Stimulated activated CD8-positive, alpha-beta memory T cell treated with anti-CD3 and anti-CD28 coated beads, Interleukin-12 subunit alpha, Interleukin-12 subunit beta, amount 100 ng/mL, for 1 hour (primary cell): ENCODE measurements around the gene SMARCC1.
A peak's percentile ranks its signal among the peaks of the same experiment; 100 is the strongest.

Experiments
- DNase-seq: peaks from one replicate; pipeline ENCODE4 v3.0.0-alpha.2; 2020; ENCODE audit warnings: low read depth

Gene SMARCC1

DNA sequence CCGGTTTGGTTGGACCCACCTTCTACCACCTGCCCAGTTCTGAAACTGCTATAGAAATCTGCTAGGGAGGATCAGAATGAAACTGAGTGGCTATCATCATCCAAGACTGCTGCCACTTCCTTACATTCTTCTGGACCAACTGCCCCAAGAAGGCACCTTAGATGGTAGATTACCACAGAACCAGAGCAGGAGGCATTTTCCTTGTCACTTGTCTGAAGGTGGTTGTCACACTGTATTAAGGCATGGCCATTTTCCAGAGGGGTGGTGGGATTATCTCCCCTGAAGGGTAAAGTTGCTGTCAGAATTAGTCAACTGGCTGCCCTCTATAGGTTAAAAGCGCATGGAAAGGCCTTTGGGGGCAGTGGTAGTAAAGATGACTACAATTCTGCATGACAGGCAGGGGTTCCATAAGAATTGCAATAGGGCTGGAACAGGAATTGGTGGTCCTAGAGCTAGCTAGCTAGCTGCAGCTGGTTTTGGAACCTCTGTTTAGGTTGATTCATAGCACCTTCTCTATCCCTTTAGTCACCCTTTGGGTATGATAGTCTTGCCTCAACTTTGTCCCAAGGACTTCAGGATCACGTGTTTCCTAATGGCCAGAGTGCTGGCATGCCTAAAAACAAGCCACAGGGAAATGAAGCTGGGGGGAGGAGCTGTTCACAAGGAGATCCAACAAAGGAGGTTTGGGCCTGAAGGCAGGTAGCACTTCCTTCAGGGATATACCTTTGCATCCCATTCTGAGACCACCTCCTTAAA, 198.2 kb downstream of the SMARCC1 start:
- DNase-seq, result no peak

DNA sequence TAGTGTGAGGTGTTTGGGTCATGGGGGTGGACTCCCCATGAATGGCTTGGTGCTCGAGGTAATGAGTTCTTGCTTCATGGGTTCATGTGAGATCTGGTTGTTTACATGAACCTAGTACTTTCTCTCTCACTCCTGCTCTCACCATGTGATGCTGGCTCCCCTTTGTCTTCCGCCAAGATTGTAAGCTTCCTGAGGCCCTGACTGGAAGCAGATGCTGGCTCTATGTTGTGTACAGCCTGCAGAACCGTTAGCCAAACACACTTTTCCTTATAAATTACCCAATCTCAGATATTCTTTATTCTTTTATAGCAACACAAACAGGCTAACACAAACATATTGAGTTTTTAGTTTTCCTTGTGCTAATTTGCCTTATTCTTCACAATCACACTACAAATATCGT, 199.9 kb downstream of the SMARCC1 start:
- no peak for DNase-seq

DNA sequence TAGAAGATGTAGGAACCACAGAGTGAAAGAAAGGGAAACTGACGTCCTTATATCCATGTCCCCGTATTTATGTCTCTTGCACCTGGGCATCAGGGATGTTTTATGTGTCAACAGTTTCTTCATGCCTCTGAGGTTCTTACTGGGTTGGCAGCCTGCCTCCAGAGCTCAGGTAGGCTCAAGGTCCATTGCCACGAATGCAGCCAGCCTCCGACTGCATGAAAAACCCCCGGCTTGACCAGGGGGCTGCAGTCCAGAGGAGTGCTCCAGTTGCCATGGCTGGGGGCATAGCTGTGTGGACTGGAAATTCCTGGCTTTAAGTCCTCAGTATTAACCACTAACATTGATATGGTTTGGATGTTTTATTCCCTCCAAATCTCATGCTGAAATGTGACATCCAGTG, 200.3 kb downstream of the SMARCC1 start:
- no peak for DNase-seq

DNA sequence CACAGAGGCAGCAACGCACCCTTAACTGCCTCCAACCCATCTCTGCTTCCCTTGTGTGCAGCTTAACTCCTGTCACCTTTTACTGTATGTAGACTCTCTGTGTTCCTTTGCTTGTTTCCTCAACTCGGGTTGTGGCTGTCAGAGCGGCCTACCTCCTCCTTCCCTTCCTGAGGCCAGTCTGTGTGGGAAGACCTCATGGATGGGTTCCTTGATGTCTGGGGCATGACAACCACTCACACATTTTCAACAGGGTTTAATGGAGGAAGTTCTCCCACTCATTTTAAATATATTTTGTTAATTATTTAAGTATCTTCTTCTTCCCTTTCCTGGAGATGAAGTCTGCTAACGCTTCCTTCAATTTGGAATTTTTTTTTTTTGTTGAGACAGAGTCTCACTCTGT, 201.2 kb downstream of the SMARCC1 start:
- DNase-seq, result no peak

DNA sequence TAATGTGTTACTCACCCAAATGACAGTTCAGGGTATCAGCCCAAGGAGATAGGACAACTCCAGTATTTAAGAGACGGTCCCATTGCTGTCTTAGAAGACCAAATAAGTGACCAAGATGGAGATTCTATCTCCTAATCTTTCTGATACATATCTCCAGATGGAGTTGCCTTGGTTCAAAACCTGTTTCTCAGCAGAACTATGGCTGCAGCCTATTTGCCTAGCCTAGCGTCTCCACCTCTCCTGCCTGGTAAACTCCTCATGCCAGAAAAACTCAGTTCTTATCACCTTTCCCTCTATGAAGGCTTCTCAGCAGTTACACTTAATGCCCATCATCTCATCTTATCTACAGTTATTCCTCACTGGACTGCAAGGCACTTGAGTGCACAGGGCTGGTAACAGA, 201.8 kb downstream of the SMARCC1 start:
- DNase-seq, result no peak

DNA sequence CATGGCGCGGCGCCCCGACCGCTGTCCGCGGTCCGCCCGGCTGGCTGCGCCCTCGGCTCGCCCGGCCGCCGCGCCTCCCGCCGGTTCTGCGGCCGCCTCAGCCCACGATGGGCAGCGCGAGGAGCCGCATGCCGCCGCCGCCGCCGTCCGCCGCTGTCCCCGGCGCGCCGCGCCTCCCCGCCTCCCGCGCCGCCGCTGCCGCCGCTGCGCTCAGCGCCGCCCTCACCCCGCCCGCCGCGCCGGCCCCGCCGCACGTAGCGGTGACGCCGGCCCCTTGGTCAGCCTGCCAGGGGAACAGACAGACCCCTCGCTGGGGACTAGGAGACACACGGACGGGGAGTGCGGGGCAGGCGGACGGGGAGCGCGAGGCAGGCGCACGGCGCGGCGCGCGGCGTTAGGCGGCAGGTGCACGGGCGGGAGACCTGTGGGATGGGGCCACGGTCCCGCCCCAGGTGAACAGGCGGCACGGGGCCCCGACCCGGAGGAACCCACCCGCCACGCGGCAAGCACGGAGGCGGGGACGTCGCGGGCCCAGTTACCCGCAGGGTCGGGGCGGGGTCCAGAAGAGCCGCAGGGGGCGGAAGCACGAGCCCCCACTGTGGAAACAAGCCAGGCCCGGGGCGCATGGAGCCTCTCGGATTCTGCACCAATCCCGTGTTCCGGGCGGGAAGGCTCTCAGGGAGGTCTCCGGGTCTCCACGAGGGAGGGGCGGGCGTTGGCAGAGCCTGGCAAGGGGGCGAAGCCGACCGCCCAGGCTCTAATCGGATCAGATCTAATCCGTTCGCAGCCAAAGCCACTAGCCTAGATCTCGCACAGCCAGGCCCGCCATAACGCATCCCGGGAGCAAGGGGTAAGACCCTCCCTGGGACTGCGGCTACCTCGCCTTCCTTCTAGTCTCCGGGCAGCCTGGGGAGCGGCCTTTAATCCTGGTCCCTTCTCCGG, 202.7 kb downstream of the SMARCC1 start, which contains the start of gene CSPG5:
Gene CSPG5, minus strand, starts transcription at position 175 of the 942 bp plus-strand sequence. Its CDS starts 172 bp downstream, at position 3.
- DNase-seq, result no peak

DNA sequence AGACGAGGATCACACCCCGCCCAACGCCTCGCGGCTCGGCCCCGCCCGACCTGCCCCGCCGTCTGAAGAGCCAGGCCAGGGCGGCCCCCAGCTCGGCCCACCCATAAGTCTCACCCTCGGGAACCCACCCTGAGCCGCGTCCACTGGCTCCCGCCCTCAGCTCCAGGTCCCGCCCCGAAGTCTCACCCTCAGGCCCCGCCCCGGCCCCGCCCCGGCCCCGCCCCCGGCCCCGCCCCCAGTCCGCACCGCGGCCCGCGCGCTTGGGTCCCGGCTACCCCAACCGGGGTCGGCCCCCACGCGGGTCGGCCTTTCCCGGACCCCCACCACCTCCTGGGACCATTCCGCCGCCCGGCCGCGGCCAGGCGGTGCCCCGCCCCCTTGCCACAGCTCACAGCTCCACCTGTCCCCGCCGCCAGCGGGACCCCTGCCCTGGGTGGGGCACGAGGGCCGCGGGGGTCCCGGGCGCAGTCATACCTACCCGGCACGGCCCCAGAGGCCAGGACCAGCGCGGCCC, 203.5 kb downstream of the SMARCC1 start:
- peak; percentile 20 for DNase-seq

DNA sequence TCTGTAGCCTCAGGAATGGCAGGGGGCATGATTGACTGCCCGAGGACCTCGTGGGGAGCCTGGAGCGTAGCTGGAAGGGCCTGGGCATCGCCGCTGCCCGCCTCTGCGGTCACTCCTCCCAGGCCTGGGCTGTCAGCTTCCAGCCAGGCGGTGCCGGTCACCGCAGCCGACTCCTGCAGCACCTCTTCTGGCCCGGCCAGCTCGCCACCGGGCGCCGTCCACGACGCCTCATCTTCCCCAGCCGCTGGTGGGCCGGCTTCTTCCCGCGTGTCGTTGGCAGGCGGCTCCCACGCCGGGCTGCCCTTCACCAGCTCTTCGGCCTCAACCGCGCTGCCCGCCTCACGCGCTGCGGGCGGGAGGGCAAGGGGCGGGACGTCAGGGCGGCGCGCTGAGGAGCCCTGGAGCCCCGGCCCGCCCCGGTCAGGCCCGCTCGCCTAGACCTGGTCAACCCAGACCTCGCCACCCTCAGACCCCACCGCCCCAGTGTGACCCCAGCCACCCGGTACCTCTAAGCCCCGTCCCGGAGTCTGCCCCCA, 204.0 kb downstream of the SMARCC1 start:
- no peak for DNase-seq

DNA sequence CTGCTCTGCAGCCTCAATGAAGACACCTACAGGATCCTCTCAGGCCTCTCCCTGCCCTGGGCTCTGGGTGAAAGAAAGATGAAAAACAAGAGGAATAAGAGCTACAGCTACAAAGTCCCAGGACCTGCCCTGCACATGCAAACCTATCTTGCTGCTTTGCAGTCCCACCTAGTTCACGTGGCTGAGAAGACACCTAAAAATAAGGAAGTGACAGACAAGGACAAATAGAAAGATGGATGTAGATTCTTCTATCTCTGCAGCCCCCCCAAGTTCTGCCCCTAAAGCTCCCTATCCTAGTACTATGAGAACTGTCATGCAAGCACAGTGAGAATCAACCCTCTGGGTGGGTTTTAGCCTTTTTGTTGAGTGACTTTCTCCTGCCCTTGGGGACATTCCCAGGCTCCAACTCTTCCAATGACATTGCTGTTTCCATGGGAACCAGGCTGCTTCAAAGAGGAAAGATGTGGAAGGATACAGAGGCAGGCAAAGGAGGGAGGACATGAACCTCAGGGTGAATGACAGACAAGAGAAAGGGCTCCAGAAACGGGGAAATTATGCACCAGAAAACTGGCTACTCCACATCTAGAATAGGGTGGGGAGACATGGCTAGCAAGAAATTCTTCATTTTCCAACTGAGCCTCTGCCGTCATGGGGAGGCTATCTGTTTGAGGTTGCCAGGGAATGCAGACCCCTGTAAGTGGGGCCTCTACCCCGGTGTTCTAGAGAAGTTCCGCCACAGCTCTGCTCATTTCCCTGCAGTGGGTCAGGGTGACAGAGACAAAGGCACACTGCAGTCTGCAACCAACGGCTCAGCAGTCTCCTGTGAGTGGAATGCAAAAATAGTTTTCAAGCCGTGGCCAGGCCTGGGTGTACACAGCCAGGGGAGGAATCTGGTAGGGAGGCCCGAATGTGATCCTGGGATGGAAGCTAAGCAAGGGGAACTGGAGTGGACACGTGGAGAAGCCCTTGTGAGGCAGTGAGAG, 208.2 kb downstream of the SMARCC1 start:
- DNase-seq, result no peak

DNA sequence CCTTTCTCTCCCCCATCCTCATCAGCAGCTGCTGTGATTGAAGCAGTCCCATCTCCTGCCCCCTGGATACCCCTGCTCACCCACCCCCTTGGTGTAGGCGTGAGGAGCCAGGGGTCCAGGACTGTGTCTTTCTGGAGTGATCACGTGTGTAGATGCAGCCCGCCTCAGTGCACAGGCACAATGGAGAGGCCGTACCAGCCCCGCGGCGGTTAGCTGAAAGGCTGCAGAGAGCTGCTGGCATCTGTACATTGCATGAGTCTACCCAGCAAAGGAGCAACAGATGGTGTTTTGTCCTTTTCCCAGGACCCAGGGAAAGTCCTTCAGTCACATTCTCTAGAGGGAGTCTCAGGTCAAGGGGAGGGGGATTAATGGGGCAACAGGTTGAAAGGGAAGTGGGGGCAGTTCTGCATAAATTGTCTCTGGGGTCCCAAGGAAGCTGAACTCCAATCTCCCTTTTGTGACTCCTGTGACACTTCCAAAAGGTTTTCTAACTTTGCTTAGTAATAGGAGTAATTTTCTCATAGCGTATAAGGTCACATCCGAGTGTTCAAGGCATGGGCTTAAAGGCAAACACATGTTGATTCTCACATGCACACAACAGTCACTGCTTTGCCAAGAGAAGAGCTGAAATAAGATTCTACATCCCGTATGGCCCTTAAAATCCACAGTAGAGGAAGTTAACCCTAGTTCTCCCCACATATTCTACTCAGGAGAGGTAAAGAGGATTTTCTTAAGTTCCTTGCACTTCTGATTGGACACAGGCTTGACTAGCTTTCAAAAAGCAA, 210.1 kb downstream of the SMARCC1 start:
- no peak for DNase-seq

DNA sequence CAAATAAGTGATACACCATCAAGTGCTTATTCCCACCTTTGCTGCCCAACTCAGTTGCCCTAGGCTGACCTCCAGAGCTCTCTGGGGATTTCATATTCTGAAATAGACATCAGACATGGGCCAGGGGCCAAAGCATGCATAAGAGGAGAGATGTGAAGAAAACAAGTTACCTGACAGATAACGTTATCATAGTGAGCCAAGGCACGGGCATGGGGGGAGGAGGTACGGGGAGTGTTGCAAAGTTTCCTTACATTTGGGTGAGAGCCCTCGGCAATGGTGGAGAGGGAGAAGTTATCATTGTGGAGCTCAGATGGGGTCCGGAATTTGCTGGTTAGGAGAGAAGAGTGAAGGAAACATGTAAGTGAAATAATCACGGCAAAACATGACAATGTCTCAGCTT, 212.8 kb downstream of the SMARCC1 start:
- no peak for DNase-seq

DNA sequence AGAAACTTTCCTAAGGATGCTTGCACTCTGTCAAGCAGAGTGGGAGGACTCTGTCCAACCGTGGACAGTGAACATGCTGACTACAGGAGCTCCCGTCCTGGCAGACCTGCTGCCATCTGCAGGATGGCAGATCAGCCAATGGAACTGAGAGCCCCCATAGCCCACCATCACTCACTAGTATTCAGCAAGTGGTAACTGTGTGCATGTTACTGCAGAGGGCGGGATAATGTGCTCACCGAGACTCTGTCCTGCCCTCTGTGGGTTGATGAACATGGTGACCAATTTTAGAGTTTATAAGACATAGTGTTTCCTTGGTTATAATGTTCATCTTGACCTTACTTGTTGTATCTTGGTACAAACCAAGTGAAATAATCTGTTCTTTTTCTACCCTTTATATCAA, 214.5 kb downstream of the SMARCC1 start:
- no peak for DNase-seq

DNA sequence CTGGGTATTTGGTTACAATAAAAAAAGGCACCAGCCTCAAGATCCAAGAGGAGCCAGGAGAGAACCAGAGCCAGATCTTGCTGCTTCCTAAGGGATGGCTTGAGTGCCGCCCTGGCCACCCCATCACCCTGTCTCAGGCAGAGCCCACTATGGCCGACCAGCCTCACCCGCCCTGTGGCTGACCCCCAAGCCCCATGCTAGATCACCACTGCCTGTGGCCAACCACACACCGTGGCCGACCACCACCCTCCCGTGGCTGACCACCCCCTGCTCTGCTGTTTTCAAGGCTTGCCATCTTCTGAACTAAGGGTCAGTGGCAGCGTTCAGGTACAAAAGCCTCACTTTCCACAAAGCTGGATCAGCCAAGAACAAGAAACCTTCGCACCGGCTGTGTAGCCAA, 215.0 kb downstream of the SMARCC1 start:
- DNase-seq, result no peak

DNA sequence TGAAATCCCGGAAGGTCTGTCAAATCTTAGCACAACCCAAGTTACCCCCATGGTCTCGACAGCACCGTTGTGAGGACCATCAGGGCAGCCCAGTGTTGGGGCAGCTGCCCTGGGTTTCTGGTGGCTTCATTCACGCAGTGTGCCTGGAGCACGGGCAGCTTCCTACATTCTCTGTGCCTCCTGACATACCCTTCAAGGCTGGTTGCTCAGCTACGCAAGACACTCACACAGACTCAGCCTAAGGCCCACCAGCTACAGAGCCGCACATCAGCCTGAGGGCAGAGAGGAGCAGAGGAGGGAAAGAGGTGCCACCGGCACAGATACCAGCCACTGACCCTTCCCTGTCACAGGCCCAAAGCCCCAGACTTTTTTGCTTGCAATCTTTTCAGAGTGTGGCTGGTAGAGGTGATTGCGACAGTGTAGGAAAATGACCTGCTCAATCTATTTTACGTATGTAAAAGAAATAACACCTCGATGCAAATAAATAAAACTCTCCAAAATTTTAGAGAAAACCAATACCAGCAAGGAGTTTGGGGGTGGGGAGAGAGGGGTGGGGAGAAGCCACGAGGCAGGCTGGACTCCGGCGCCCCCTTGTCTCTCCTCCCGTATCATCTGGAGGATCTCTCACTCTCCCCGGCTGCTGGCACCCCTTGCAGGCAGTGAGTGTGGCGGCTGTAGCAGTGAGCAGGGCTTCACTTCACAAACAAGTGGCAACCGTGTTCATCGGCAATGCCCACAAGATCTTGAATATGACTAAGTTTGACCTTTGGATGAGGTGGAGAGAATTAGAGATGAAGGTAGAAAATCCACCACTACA, 215.8 kb downstream of the SMARCC1 start:
- no peak for DNase-seq

DNA sequence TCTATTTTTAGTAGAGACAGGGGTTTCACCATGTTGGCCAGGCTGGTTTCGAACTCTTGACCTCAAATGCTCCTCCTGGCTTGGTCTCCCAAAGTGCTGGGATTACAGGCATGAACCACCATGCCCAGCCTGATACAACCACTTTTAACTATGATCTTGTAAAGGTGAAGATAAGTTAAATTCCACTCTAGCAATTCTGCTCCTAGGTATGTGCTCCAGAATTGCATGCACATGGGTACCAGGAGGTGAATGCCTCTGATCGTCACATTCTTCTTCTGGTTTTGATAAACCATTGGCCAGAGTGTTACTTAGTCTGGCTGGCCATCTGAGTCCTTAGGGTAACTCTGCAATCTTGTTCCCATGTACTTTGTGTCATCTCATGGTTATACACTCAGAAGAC, 225.3 kb downstream of the SMARCC1 start:
- no peak for DNase-seq

DNA sequence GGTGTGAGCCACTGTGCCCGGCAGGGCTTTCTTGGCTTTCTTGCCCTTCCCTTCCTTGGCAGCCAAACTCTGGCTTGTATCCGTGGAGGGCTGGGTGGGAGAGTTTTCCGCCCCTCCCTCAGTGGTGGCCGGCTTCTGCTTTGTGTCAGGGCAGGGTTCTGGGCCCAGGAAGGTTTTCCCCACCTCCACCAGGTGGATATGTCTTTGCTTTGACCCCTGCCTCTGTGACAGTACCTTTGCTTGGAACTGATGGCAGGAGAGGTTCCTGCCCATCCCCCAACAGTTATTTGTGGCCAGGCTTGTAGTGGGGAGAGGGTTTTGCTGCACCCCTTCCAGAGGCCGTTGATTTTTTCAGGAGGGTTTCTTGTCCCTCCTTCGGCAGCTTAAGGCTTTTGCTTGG, 227.4 kb downstream of the SMARCC1 start:
- DNase-seq, result no peak

DNA sequence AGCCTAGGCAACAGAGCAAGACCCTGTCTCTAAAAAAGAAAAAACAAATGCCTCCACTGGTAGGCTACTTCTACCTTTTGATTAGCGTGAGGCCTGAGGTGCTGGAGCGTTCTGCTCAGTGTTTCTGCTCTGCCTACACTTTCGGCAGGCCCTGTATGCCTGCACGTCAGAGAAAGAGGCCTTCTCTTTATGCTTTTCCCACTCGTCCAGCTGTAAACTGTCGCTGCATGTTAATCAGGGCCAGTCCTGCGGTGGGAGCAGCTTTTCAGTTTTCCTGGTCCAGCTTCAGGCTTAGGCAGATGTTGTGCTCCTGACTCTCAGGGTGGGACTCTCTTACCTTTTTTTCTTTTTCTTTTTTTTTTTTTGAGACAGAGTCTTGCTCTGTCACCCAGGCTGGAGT, 228.3 kb downstream of the SMARCC1 start:
- no peak for DNase-seq

DNA sequence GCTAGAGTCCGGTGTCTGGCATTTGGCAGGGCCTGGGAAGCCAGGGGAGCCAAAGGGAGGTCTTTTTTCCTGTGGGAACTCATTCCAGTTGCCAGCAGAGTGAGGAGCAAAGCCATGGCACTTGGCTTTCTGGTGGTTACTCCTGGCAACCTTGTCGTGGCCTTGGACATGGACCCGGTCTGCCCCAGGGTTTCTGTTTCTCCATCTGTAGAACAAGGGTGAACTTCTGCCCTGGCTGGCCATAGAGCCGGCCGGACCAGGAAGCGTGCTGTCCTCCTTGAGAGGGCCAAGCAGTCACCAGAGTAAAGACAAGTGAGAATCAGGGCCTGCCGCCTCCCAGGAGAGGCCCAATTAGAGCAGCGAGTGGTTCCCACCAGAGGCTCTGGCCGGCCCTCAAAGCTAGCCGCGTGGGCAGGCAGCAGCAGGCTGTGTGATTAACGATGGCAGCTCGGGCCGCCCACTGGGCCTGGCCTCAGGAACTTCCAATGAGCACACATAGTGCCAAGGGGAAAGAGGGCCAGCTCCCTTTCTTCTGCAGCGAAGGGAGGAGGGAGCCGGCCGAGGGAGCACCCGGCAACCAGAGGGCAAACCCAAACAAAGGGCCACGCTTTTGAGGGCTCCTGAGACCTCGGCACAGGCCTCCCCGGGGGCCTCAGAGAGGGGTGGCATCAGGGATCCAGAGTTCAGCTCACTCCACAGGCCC, 239.1 kb downstream of the SMARCC1 start:
- no peak for DNase-seq

DNA sequence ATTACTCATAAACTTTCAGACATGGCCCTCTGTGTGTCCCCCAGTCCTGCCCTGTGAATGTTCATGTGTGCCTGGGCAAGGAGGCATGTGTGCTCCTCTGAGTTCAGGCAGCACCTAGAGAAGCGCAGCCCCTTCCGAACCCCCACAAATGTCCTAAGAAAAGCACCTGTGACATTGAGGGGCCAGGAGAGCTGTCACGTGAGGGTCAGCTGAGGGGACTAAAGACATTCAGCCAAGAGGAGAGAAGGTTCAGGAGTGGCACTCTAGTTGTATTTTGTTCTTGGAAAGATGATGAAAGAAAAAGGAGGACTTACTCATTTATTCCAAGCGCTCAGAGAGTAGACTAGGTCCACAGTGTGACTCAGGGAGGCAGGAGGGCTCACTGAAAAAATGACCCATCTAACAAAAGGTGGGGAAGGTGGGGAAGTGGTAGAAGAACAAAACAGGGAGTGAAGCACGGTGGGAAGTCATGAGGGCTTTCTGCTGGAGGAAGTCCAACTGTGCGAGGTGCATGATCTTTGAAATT, 240.0 kb downstream of the SMARCC1 start:
- no peak for DNase-seq
